Measurements from ENCODE around the gene HMGCR. TPM values are rescaled to one million over a fixed set of nuclear protein-coding genes. Genes with fewer than 3 reads are reported as not detected.

HMGCR gene
- total RNA-seq, 1 donor from 2014 or later, result 80.8 TPM

GRCh38 chr5:75387806-75388205 is 50.8 kb downstream of the HMGCR start:
- no peak for DNase-seq

GRCh38 chr5:75389430-75389829 is 52.4 kb downstream of the HMGCR start:
- DNase-seq, result no peak

DNA sequence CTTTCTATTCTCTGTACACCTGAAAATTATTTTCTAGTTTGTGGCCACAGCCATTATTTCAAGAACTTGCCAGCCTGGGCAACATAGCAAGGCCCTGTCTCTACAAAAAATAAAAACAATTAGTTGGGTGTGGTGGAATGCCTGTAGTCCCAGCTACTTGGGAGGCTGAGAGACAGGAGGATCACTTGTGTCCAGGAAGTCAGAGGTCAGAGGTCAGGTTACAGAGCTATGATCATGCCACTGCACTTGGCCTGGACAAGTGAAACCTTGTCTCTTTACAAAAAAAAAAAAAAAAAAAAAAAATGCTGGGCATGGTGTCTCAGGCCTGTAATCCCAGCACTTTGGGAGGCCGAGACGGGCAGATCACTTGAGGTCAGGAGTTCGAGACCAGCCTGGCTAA is 58.3 kb downstream of the HMGCR start:
- DNase-seq, result peak; percentile 9

DNA sequence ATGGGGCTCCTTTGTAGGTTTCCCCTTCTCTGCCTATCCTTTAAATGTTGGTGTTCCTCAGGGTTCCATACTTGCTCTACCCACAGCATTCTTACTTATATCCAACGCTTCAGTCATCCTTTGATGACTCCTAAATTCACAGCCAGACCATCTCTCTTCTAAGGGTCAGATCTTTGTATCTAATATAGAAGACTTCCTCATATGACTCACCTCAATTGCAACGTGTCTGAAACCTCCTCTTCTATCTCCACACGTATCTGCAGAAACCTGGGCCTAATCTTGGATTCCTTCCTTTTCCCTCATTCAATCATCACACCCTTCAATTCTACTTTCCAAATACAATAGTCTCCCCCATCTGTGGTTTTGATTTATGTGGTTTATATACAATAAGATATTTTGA is 68.3 kb downstream of the HMGCR start:
- no peak for DNase-seq

Other genes starting within 250 kb of the HMGCR start
- 0.05 TPM in 1 of 2 replicates, not detected in the other for gene ANKRD31, start 100.3 kb upstream of the HMGCR start, total RNA-seq
- 34.5 and 81.9 TPM in 2 replicates for gene CERT1, start 174.4 kb downstream of the HMGCR start, total RNA-seq
- 53.4 and 65.0 TPM in 2 replicates for gene POLK, start 174.7 kb downstream of the HMGCR start, total RNA-seq

Data from dermis blood vessel endothelial cell (primary cell).